SKM-1 treated with dmso at 0.1 percent for 144 hours (cell line): ENCODE results near the gene SEC14L3.

Experiments used
- DNase-seq: peaks from one replicate; lab custom pipeline; 2025; ENCODE audit not compliant: unreplicated experiment; lab: John Stamatoyannopoulos, UW

The SEC14L3 gene

DNA sequence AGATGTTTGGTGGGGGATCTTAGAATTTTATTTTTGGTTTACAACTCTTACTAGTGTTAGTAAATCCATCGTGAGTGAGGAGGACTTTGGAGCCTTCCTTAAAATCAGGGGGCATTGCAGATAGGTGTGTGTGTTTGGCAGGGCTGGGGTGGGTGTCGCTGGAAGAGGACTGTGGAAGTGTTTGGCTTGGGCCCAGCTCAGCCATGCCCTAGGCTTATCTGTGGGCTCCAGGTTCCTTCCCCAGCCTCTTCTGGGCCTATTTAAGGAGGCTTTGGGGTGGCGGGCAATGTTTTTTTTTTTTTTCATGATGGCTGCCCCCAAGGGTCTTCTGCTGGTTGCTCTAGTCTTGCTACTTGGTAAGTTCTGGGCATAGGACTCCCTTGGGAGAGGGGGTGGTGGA lies 24.2 kb downstream of the SEC14L3 start:
- no peak for DNase-seq

GRCh38 chr22:30445438-30446145 lies 26.2 kb downstream of the SEC14L3 start:
- no peak for DNase-seq

GRCh38 chr22:30444632-30445437 lies 27.0 kb downstream of the SEC14L3 start:
- DNase-seq: no peak

GRCh38 chr22:30441088-30441487 lies 30.7 kb downstream of the SEC14L3 start:
- no peak for DNase-seq

DNA sequence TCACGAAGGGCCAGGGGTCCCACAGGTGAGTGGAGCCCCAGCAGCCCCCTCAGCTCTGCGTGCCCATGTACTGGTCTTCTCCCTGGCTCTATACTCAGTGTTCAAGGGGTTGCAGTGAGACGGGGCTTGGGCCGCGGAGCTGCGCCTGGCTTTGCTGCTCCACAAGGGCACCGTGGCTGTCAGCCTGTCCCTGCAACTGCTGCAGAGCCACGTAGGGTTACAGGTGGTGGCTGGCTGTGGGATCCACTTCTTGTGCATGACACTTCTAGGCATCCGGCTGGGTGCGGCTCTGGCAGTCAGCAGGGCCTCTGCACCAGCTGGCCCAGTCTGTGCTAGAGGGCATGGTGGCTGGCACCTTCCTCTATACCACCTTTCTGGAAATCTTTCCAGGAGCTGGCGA lies 32.0 kb downstream of the SEC14L3 start:
- no peak for DNase-seq

DNA sequence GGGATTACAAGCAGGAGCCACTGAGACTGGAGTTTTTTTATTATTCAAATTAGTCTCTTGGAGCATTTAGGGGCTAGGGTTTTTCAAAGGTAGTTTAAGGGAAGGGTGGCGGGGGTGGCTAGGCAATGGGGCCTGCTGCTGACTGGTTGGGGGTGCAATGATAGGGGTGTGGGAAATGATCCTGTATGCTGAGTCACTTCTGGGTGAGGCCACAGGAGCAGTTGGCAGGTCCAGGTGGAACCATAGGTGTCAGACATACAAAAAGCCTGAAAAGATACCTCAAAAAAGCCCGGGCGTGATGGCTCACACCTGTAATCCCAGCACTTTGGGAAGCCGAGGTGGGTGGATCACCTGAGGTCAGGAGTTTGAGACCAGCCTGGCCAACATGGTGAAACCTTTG lies 32.6 kb downstream of the SEC14L3 start:
- DNase-seq: no peak

GRCh38 chr22:30438559-30438958 lies 33.3 kb downstream of the SEC14L3 start:
- no peak for DNase-seq

GRCh38 chr22:30436196-30436595 lies 35.6 kb downstream of the SEC14L3 start:
- DNase-seq: no peak

DNA sequence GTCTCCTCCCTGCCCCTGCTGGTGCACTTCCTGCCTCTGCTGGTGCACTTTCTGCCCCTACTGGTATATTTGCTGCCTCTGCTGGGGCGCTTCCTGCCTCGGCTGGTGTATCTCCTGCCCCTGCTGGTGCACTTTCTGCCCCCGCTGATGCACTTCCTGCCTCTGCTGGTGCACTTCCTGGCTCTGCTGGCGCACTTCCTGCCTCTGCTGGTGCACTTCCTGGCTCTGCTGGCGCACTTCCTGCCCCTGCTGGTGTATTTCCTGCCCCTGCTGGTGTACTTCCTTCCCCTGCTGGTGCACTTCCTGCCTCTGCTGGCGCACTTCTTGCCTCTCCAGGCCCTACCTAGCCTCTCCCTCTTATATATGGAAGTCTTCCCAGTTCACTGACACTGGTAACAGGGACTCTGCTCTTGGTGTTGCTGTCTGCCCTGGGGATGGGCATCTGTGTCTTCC lies 36.1 kb downstream of the SEC14L3 start:
- DNase-seq: no peak

- no peak for DNase-seq
Observed at GRCh38 chr22:30434843-30435242, 37.0 kb downstream of the SEC14L3 start.

- DNase-seq: no peak
Observed at GRCh38 chr22:30433773-30434172, 38.0 kb downstream of the SEC14L3 start.

DNA sequence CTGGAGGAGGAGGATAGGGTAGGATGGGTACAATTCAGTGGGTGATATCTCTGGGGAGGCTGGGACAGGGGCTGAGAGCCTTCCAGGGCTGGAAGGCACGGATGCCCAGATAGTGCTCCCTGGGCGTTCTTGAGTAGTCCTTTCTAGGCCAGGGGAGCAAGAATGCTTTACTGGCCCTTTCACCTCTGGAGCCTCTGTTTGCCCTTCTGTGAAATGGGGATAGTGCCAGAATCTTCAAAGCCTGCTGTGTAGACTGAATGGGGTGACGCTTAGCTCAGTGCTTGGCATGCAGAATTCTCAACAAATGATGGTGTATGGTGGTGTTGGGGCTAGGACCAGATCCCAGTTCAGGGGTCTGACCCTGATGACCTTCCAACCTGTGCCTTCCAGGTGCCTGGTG lies 38.6 kb downstream of the SEC14L3 start:
- DNase-seq: no peak

DNA sequence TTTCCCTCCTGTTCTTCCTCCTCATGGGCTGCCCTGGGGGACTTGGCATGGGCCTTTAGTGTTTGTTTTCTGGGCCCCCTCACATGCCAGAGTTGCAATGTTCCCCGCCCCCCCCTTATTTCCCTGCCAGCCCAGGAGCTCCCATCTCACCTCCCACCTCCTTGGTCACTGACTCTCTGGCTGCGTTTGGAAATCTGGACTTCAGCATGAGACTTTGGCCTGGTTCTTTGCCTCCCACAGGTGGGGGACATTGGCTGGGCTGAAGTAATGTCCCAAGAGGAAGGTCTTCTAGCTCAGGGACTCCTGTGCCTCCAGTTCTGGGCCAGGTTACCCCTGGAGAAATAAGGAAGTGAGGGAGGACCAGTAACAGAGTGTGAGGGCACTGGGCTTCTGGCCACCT lies 39.3 kb downstream of the SEC14L3 start:
- DNase-seq: no peak

GRCh38 chr22:30432096-30432495 lies 39.7 kb downstream of the SEC14L3 start:
- no peak for DNase-seq

DNA sequence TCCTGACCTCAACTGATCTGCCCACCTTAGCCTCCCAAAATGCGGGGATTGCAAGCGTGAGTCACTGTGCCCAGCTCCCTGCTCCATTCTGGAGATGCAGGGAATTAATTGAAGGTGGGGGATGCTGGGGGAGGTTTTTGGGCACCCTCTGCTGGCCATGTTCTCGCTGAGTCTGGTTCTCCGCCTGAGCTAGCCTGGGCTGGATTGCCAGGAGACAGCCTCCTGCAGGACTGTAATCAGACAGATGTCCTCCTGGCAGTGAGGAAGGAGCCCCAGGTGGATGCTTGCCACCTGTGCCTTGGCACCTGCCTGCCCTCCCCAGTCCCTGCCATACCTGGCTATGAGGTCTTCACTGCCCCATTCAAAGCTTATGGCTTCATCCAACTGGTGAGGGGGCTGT lies 40.9 kb downstream of the SEC14L3 start:
- no peak for DNase-seq

DNA sequence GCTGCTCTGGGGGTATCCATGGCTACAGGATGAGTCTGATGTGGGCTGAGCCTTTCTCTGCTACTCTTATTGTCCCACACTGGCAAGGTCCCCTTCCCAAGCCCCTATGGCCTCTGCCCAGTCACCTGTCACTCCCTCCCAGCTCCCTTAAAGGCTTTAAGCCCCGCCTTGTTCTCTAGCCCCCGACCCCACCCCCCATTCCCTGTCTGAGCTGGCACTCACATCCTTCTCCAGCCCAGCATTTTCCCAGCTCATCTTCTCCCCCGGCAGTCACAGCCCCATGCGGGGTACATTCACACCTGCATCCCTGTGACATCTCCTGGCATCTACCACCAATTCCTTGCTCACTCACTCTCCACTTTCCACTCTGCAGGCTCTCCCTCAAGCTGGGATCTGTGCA lies 41.9 kb downstream of the SEC14L3 start:
- no peak for DNase-seq

- no peak for DNase-seq
Observed at GRCh38 chr22:30427871-30428270, 43.9 kb downstream of the SEC14L3 start.

DNA sequence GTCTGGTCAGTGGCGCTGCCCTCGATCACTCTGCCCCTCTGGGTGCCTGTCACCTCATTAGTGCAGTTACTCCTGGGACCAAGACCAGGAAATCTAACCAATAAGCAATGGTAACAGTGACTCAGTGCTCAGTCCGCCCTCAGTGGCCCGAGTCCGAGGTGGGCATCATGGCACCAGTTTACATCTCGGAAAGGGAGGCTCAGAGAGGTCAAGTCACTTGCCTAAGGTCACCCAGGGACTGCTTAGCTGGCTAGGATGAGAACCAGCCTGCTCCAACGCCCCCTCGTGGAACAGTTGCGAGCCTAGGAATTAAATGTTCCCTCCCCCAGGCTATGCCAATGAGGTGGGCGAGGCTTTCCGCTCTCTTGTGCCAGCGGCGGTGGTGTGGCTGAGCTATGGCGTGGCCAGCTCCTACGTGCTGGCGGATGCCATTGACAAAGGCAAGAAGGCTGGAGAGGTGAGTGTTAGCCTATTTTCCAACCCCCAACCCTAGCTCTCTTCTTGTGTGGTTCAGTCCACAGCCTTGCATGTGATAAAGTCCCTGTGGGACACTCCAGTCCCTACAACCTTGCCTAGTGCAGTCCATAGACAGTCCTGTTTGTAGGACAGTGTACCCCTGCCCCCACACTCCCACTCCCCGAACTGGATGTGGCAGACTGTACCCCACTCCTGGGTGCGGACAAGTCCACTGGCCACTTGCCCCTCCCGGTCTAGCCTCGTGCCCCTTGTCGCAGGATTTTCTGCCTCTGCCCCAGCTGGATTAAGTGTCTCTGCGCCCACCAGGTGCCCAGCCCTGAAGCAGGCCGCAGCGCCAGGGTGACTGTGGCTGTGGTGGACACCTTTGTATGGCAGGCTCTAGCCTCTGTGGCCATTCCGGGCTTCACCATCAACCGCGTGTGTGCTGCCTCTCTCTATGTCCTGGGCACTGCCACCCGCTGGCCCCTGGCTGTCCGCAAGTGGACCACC lies 45.1 kb downstream of the SEC14L3 start:
- DNase-seq: peak; percentile 70

DNA sequence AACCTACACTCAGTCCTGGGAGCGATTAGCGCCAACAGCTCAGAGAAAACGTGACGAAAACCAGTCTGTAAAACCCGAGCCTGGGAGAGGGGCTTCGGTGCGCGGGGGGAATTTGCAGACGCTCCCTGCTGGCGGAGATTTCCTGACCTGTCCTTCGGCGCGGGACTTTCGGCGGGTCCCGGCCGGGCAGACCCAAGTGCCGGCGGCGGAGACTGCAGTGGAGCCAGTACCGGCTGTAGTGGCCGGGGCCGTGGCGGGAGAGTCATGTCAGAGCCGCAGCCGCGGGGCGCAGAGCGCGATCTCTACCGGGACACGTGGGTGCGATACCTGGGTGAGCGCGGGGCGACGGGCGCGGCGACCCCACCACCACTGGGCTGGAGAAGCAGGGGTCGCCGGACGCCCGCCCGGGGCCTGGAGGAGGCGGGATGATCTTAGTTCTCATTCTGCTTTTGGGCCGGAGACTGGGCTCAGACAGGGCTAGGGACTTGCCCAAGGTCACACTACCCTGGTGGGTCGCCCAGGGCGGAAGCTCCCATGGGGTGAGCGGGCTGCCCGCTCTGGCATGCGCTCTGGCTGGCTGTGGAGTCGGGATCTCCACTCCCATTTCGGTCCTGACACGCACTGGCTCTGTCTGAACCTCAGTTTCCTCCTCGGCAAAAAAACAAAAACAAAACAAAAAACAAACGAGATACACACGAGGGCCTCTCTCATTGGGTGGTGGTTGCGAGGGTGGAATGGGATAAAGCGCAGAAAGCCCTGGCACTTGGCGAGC lies 46.0 kb downstream of the SEC14L3 start, which contains the start of gene MTFP1:
TSS of gene MTFP1 (plus strand) at position 153 of the 772 bp plus-strand sequence. CDS start at position 265, 112 bp downstream.
- DNase-seq: peak; percentile 70

DNA sequence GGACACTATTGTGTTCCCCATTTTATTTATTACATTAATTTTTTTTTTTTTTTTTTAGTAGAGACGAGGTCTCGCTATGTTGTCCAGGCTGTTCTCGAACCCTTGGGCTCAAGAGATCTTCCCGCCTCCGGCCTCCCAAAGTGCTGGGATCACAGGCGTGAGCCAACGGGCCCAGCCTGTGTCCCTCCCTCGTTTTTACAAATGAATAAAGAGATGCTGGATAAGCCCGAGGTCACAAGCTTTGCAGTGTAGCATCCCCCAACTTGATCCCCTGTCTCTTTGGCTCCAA lies 46.5 kb downstream of the SEC14L3 start:
- DNase-seq: no peak
